HepG2 (cell line): ENCODE measurements around the gene MESD.

ENCODE experiments used
- CBX5 ChIP-seq: sonication (generic); formaldehyde crosslinking; IDR thresholded peaks from 2 replicates; pipeline ENCODE4 v1.4.0; 2020; ENCODE audit warnings: missing genetic modification reagents, borderline replicate concordance
- CTCF ChIP-seq: sonication (generic); formaldehyde crosslinking; IDR thresholded peaks from 2 replicates; pipeline ENCODE4 v1.5.0; 2020; ENCODE audit warnings: mild to moderate bottlenecking, missing genetic modification reagents, moderate library complexity
- MAFK ChIP-seq, 2 experiments: IDR thresholded peaks in 1 of 2; conservative IDR thresholded peaks in 1 of 2; 2 replicates each; pipeline ENCODE4 v1.6.1; 2011; ENCODE audit warnings: improper control_type of control experiment in 2 of 2, low read length in 2 of 2
- POLR2A ChIP-seq, 2 experiments: IDR thresholded peaks; 2 replicates each; pipeline ENCODE4 v1.6.1; 2011; ENCODE audit warnings: low read depth in 2 of 2, low read length in 2 of 2, mild to moderate bottlenecking in 1 of 2, moderate library complexity in 1 of 2; ENCODE audit not compliant: insufficient read depth in 1 of 2
- ZC3H4 ChIP-seq: sonication (generic); formaldehyde crosslinking; IDR thresholded peaks from 2 replicates; pipeline ENCODE4 v1.4.0; 2020; ENCODE audit warnings: missing genetic modification reagents, borderline replicate concordance
- ZFP37 ChIP-seq: sonication (generic); formaldehyde crosslinking; IDR thresholded peaks from 2 replicates; pipeline ENCODE4 v1.4.0; 2020; ENCODE audit warnings: missing genetic modification reagents, borderline replicate concordance
- ZNF496 ChIP-seq: sonication (generic); formaldehyde crosslinking; IDR thresholded peaks from 2 replicates; pipeline ENCODE4 v1.8.1; 2023; ENCODE audit warnings: mild to moderate bottlenecking, moderate library complexity, missing genetic modification reagents; ENCODE audit not compliant: insufficient replicate concordance
- TF ChIP-seq, protein P1 (sequence below), 2 experiments: sonication (generic) in 1 of 2; formaldehyde crosslinking in 1 of 2; IDR thresholded peaks; 2 replicates each; pipeline versions ENCODE4 v1.4.0 to v1.6.1; 2018 to 2020; ENCODE audit warnings: missing genetic modification reagents in 2 of 2, borderline replicate concordance in 1 of 2, low read depth in 1 of 2, mild to moderate bottlenecking in 1 of 2, missing biosample characterization in 1 of 2
- TF ChIP-seq, protein P2 (sequence below): sonication (generic); formaldehyde crosslinking; IDR thresholded peaks from 2 replicates; pipeline ENCODE4 v1.4.0; 2020; ENCODE audit warnings: missing genetic modification reagents
- TF ChIP-seq, protein P3 (sequence below): sonication (generic); formaldehyde crosslinking; IDR thresholded peaks from 2 replicates; pipeline ENCODE4 v1.8.1; 2023; ENCODE audit warnings: missing genetic modification reagents, inconsistent platforms, borderline replicate concordance

DNA sequence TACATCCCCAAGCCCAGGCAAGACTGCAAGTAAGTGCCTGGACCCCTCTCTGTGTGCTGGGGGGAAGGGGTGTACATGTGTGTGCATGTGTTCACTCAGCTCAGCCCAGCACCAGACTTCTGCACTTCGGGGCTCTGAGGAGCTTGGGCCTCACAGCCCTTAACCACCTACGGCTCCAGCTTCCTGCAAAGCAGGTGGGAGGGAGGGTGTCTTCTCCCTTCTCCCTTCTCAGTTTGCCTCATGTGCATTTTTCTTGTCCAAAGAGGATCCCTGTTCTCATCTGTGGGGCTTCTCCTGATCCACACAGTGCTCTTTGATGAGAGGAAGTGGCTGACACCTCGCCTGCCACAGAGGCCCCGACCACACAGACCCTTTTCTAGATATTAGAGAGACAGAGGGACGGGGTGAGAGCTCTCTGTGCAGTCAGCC lies 69.3 kb downstream of the MESD start:
- TF ChIP-seq, protein P1, sequence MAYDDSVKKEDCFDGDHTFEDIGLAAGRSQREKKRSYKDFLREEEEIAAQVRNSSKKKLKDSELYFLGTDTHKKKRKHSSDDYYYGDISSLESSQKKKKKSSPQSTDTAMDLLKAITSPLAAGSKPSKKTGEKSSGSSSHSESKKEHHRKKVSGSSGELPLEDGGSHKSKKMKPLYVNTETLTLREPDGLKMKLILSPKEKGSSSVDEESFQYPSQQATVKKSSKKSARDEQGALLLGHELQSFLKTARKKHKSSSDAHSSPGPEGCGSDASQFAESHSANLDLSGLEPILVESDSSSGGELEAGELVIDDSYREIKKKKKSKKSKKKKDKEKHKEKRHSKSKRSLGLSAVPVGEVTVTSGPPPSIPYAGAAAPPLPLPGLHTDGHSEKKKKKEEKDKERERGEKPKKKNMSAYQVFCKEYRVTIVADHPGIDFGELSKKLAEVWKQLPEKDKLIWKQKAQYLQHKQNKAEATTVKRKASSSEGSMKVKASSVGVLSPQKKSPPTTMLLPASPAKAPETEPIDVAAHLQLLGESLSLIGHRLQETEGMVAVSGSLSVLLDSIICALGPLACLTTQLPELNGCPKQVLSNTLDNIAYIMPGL (CRISPR knock-in tag; IDR thresholded peaks at IDR 0.05; ENCODE audit: borderline replicate concordance in 1 of 2, low read depth in 1 of 2): no peak
- TF ChIP-seq CBX5 (CRISPR knock-in tag) (no peak), ZC3H4 (CRISPR knock-in tag) (no peak), MAFK (conservative IDR thresholded peaks at IDR 0.05 in 1 of 2, IDR thresholded peaks at IDR 0.05 in 1 of 2; ENCODE audit: low read length in 2 of 2) (no peak), ZNF496 (CRISPR knock-in tag) (no peak), POLR2A (IDR thresholded peaks at IDR 0.05; ENCODE audit: insufficient read depth in 1 of 2, low read depth in 2 of 2, low read length in 2 of 2) (no peak), ZFP37 (CRISPR knock-in tag) (no peak), CTCF (no peak)
- TF ChIP-seq, protein P2, sequence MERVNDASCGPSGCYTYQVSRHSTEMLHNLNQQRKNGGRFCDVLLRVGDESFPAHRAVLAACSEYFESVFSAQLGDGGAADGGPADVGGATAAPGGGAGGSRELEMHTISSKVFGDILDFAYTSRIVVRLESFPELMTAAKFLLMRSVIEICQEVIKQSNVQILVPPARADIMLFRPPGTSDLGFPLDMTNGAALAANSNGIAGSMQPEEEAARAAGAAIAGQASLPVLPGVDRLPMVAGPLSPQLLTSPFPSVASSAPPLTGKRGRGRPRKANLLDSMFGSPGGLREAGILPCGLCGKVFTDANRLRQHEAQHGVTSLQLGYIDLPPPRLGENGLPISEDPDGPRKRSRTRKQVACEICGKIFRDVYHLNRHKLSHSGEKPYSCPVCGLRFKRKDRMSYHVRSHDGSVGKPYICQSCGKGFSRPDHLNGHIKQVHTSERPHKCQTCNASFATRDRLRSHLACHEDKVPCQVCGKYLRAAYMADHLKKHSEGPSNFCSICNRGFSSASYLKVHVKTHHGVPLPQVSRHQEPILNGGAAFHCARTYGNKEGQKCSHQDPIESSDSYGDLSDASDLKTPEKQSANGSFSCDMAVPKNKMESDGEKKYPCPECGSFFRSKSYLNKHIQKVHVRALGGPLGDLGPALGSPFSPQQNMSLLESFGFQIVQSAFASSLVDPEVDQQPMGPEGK: no peak
- TF ChIP-seq, protein P3, sequence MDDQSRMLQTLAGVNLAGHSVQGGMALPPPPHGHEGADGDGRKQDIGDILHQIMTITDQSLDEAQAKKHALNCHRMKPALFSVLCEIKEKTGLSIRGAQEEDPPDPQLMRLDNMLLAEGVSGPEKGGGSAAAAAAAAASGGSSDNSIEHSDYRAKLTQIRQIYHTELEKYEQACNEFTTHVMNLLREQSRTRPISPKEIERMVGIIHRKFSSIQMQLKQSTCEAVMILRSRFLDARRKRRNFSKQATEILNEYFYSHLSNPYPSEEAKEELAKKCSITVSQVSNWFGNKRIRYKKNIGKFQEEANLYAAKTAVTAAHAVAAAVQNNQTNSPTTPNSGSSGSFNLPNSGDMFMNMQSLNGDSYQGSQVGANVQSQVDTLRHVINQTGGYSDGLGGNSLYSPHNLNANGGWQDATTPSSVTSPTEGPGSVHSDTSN (CRISPR knock-in tag): no peak
